GM19438 (cell line): ENCODE data around the gene CBX1.
A peak's percentile ranks its signal among the peaks of the same experiment; 100 is the strongest.
"Not testable (repeated sequence)": the region's sequence is repeated elsewhere in the genome, so short reads cannot be mapped to it uniquely, and the experiment has no call there.

Experiments used
- ATAC-seq: cut with Tn5 transposase; IDR thresholded peaks from one replicate; pipeline ENCODE4 v1.9.1; 2021; ENCODE audit warnings: low read depth; ENCODE audit not compliant: unreplicated experiment

CBX1 gene

DNA sequence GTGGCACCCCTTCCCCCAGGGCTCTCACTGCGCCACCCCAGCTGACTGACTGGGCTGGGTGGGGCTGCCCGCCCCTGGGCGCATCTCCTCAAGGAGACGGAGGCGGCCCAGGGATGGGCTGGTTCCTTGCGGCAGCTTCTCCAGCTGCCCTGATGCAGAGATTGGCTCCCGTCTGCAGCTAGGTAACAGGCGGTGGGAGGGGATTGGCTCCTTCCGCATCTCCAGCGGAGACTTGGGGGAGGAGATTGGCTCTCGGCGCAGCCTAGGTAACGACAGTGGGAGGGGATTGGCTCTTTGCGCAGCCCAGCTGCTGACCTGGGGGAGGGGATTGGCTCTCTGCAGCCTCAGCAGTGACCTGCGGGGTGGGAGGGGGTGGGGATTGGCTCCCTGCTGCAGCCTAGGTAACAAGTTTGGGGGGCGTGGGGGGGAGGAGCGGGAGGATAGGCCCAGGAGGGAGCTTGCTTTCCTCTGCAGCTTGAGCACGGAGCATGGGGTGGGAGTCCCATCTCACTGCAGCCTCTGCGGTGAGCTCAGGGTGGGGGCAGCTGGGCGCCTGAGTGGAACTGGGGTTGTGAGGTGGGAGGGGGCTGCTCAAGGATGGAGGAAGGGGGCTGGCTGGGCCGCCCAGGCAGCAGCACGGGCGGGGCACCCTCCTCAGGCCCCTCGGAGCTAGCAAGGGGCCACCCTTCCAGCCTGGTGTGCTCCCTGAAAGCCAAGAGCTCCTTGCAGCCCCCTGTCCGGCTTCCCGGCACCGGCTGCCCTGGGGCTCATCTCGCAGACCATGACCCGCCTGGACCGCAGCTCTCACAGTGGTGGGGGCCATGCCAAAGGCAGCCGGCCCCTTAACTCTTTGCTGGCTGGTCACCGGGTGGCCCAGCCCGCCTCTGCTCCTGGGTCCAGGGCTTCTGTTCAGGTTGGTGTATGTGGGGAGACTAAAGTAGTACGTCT, 46.8 kb downstream of the CBX1 start:
- ATAC-seq: no peak

DNA sequence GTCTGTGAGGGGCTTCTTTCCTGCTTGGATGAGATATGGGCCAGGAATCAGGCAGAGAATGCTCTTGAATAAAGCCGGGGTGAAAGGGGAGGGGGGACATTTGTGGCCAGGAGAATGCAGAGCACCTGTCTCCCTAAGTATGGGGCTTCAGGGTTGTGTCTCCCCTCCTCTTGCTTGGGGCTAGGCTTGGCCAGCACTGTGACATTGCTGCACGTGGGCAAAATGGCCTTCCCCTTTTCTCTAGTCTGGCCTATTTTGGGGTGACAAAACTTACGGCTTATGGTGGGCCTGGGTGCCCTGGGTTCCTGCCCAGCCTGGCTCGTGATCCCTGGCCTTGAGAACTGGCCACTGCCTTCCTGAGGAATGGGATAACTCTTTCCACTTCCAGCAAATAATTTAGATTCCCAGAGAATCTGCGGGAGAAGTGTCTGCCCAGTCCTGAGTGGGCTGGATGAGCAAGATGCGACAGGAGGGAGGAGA, 47.5 kb downstream of the CBX1 start:
- ATAC-seq: no peak

DNA sequence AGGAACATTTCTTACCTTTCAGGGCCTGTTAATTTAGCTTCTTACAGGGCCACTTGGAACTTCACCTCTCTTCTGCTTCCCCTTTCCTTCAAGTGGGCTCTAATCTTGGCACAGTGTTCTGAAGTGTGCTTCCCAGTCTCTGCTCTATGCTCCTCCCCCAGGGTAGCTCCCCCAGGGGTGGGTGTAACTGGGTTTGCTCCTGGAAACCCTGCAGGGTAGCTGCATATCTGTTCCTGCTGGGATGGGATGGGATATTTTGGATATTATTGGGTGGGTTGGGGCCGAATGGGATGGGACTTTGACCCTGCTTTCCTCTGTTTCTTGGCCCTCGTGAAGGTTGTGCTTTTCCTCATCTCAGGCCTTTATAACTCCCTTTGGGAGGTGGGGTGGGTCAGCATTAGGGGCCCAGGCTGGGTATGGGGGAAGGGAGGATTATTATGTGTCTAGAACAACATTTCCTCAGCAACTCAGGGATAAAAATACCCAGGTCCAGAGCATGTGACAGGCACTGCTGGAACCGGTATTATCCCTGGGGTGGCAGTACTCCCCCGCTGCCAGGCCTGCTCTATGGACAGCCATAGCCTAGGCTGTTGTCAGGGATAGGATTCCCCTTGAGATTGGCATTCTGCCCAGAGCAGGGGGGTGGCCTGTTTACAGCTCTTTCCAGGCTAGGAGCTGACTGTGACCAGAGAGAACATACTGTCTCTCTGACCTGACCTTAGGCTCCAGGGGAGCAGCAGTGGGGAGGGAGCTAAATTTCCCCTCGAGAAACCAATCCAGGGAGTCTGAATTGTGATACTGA, 48.1 kb downstream of the CBX1 start:
- ATAC-seq: no peak

DNA sequence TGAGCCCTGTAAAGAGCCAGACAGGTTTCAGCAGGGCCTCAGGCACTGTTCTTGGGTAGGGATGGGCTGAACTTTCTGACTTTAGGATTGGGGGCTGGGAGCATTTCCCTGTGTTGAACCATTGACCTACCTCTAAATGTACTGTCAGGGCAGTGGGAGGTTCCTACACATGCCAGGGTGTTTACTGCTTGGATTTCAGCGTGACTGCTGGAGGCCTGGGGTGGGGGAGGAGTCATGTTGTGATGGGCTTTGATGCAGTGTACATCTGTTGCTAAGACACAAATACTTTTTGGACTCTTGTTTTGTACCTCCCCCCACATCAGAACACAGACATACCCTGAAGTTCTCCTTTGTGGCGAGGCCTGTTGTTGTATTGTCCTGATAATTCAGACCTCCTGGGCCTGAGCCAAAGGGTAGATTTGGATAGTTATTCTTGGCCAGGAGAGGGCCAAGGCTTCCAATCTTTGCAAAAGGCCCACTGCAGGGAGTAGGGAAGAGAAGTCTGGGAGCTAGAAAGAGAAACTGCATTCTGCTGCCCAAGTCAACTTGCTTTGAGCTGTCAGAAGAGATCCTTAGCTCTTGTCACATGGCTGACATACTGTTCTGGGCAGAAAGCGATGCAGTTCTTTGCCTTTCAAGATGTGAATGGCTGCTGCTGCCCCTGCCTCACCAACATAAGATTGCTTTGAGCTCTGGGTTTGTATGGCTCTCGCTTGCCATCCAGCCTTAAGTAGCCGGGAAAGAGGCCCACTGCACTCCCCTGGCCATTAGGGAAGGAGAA, 49.4 kb downstream of the CBX1 start:
- no peak for ATAC-seq

GRCh38 chr17:48051283-48051682, 50.0 kb downstream of the CBX1 start:
- ATAC-seq: no peak

GRCh38 chr17:48048384-48049126, 52.7 kb downstream of the CBX1 start:
- ATAC-seq: peak; percentile 42

- ATAC-seq: peak; percentile 81
These were observed 53.4 kb downstream of the CBX1 start, which contains the start of gene NFE2L1 for GRCh38 chr17:48047741-48048383. Gene NFE2L1 (plus strand): TSS chr17:48048359. CDS start chr17:48051119, 2,760 bp downstream.

DNA sequence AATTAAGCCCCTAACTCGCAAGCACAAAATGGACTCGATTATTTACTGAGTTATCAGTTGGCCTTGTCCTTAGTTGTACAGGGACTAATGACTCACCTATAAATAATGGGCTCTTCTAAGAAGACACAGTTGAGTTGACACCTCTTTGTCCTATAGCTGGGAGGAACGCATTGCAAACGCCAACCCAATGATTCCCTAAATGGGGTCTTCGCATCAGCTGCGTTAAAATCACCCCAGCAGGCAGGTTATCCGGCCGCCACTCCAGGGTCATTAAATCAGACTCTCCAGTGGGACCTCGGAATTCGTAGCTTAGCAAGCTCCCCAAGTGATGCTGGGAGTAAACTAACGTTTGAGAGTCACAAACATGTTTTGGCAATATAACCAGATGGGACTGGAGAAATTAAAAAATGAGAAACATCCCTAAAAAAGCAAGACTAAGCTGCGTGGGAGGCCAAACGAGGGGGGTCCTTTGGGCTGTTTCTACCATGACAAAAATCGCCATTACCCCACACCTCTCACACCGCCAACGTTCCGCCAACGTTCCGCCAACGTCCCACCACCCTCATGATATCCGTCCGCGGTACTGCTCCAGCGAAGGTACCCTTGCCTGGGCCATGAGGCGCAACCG, 54.1 kb downstream of the CBX1 start:
- ATAC-seq: no peak

- no peak for ATAC-seq
These were observed 55.0 kb downstream of the CBX1 start for GRCh38 chr17:48046296-48046695.

- ATAC-seq: no peak
These were observed 55.8 kb downstream of the CBX1 start for GRCh38 chr17:48045316-48046001.

GRCh38 chr17:48044851-48045250, 56.4 kb downstream of the CBX1 start:
- ATAC-seq: no peak

DNA sequence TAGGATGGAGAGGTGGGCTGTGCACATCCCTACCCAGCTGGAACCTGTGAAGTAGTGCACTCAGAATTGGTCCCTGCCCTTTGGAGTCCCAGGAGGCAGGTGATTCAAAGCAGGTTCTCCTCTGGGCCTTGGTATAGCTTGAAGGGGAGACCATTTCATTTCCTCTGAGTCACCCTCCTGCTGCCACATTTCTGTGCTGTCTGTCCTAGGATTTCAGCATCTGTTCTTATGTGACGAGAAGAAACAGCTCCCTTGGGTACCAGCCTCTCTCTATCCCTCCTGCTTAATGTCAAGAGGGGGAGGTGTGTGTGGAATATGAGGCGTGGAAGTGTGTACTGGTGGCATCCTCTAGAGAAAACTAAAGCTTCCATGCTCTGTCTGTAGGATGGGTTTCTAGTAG, 58.1 kb downstream of the CBX1 start:
- ATAC-seq: no peak

GRCh38 chr17:48038687-48039086, 62.6 kb downstream of the CBX1 start:
- no peak for ATAC-seq

GRCh38 chr17:48037838-48038323, 63.4 kb downstream of the CBX1 start:
- no peak for ATAC-seq

- ATAC-seq: no peak
These were observed 64.0 kb downstream of the CBX1 start, which contains the start of gene COPZ2 for GRCh38 chr17:48037036-48037837. Gene COPZ2 (minus strand): TSS chr17:48037797. CDS start chr17:48037777, 20 bp downstream.

DNA sequence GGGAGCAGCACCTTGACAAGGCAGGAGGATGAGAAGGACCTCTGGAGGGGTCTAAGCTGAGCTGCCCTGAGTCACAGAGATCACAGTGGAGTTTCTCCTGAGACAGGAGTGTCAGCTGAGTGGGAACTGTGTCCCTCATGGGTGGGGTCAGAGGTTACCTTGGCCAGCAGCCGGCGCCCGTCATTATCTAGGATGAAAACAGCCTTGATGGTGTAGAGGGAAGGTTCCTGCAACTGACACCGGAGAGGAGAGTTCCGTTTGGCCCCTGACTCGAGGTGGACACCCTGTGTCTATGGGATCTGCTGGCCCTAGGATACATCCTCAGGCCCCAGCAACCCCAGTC, 64.6 kb downstream of the CBX1 start:
- ATAC-seq: no peak

DNA sequence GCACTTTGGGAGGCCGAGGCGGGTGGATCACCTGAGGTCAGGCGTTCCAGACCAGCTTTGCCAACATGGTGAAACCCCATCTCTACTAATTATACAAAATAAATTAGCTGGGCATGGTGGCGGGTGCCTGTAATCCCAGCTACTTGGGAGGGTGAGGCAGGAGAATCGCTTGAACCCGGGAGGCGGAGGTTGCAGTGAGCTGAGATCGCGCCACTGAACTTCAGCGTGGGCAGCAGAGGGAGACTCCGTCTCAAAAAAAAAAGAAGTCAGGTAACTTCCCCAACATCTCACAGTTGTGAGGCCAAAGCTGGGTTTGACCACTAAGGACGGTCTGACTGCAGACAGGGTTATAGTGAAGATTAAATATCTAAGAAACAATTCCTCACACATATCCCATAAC, 66.5 kb downstream of the CBX1 start:
- ATAC-seq: not testable (repeated sequence)
